A549 (cell line): ENCODE measurements around the gene PEX14.

ENCODE experiments used
- CEBPB ChIP-seq, 2 experiments: fragments of >200 bp in 1 of 2; sonication (Bioruptor Twin) in 1 of 2; formaldehyde crosslinking in 1 of 2; IDR thresholded peaks; 2 replicates each; pipeline ENCODE4 v1.6.1; 2012 to 2016
- CTCF ChIP-seq: fragments of >200 bp; sonication (Bioruptor Twin); formaldehyde crosslinking; IDR thresholded peaks from 3 replicates; pipeline ENCODE4 v1.5.1; 2016
- ELK1 ChIP-seq: fragments of 150-350 bp; IDR thresholded peaks from 2 replicates; pipeline ENCODE4 v1.6.1; 2014; ENCODE audit warnings: low read depth, mild to moderate bottlenecking, low read length
- HOXA7 ChIP-seq: fragments of 250-450 bp; sonication (Bioruptor Pico); IDR thresholded peaks from 2 replicates; pipeline ENCODE4 v1.5.0; 2020; ENCODE audit warnings: mild to moderate bottlenecking, moderate library complexity
- POLR2A ChIP-seq: IDR thresholded peaks from 2 replicates; pipeline ENCODE4 v1.6.1; 2012; ENCODE audit warnings: mild to moderate bottlenecking, low read length
- POLR2AphosphoS2 ChIP-seq: conservative IDR thresholded peaks from 2 replicates; pipeline ENCODE4 v1.6.1; 2012; ENCODE audit warnings: low read length, improper control_type of control experiment, inconsistent platforms
- REST ChIP-seq: fragments of 200-600 bp; sonication (generic); IDR thresholded peaks from 2 replicates; pipeline ENCODE4 v1.6.1; 2016; ENCODE audit warnings: antibody characterized with exemption, mild to moderate bottlenecking, moderate library complexity
- RFX5 ChIP-seq: fragments of 450-650 bp; IDR thresholded peaks from 2 replicates; pipeline ENCODE4 v1.7.1; 2014; ENCODE audit warnings: antibody characterized with exemption, mild to moderate bottlenecking, moderate library complexity
- RNF2 ChIP-seq: fragments of 200-600 bp; sonication (generic); IDR thresholded peaks from 2 replicates; pipeline ENCODE4 v1.6.1; 2016; ENCODE audit warnings: low read depth, mild to moderate bottlenecking, antibody characterized with exemption, moderate library complexity, borderline replicate concordance
- TF ChIP-seq, protein P1 (sequence below): fragments of >200 bp; sonication (Bioruptor Twin); formaldehyde crosslinking; IDR thresholded peaks from 3 replicates; pipeline ENCODE4 v1.6.1; 2016

DNA sequence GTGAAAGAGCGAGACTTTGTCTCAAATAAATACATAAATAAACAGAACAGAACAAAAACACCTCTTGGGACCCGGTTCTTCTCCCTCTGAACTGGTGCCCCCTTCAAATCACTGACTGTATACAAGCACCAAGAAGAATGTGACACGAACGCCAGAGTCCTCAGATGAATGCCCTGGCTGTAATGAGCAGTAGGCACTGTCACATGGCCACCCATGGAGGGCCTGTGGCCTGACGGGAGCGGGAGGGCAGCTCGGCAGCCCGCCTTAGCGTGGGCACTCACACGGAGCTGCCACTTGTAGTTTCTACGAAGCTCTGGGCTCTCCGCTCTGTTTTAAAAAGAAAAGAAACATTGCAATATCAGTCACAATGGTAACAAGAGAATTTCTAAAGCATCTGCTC is 146.0 kb downstream of the PEX14 start:
- no peak for TF ChIP-seq CTCF
- TF ChIP-seq RNF2, result no peak
- no peak for TF ChIP-seq HOXA7
- no peak for TF ChIP-seq POLR2AphosphoS2
- TF ChIP-seq, protein P1, sequence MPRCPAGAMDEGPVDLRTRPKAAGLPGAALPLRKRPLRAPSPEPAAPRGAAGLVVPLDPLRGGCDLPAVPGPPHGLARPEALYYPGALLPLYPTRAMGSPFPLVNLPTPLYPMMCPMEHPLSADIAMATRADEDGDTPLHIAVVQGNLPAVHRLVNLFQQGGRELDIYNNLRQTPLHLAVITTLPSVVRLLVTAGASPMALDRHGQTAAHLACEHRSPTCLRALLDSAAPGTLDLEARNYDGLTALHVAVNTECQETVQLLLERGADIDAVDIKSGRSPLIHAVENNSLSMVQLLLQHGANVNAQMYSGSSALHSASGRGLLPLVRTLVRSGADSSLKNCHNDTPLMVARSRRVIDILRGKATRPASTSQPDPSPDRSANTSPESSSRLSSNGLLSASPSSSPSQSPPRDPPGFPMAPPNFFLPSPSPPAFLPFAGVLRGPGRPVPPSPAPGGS, result no peak
- TF ChIP-seq POLR2A, result no peak
- no peak for TF ChIP-seq CEBPB (IDR thresholded peaks at IDR 0.05)
- no peak for TF ChIP-seq REST
- TF ChIP-seq ELK1, result no peak
- TF ChIP-seq RFX5, result no peak
